ENCODE measurements around the gene FHL1.

Gene FHL1

GRCh38 chrX:136260776-136261175, 113.4 kb downstream of the FHL1 start:
- DNase-seq = no peak

Measured in NCI-H1694 treated with DMSO at 0.1 percent for 48 hours (cell line).